ENCODE measurements around the gene MTA1.

Gene MTA1

GRCh38 chr14:105422695-105423487 is 3.3 kb downstream of the MTA1 start:
- FAIRE-seq (no peak), DNase-seq (ENCODE audit: low spot score) (no peak)

GRCh38 chr14:105423488-105424195 is 4.0 kb downstream of the MTA1 start:
- FAIRE-seq (no peak), DNase-seq (ENCODE audit: low spot score) (no peak)

GRCh38 chr14:105424861-105425260 is 5.2 kb downstream of the MTA1 start:
- no peak for FAIRE-seq
- DNase-seq (ENCODE audit: low spot score), result no peak

GRCh38 chr14:105425823-105426247 is 6.2 kb downstream of the MTA1 start:
- DNase-seq (ENCODE audit: low spot score) (no peak), FAIRE-seq (no peak)

- no peak for FAIRE-seq
- no peak for DNase-seq (ENCODE audit: low spot score)
Observed at GRCh38 chr14:105426416-105427130, 6.9 kb downstream of the MTA1 start.

- FAIRE-seq (no peak), DNase-seq (ENCODE audit: low spot score) (no peak)
Observed at GRCh38 chr14:105427412-105427811, 7.8 kb downstream of the MTA1 start.

GRCh38 chr14:105427936-105428485 is 8.4 kb downstream of the MTA1 start:
- DNase-seq (ENCODE audit: low spot score) (no peak), FAIRE-seq (no peak)

- DNase-seq (ENCODE audit: low spot score) (no peak), FAIRE-seq (no peak)
Observed at GRCh38 chr14:105430042-105430441, 10.4 kb downstream of the MTA1 start.

- DNase-seq (ENCODE audit: low spot score), result no peak
- no peak for FAIRE-seq
Observed at GRCh38 chr14:105430565-105430964, 10.9 kb downstream of the MTA1 start.

- DNase-seq (ENCODE audit: low spot score), result no peak
- FAIRE-seq, result no peak
Observed at GRCh38 chr14:105431256-105431655, 11.6 kb downstream of the MTA1 start.

GRCh38 chr14:105432657-105433056 is 13.0 kb downstream of the MTA1 start:
- FAIRE-seq, result no peak
- no peak for DNase-seq (ENCODE audit: low spot score)

- FAIRE-seq, result no peak
Observed at GRCh38 chr14:105433161-105433605, 13.6 kb downstream of the MTA1 start.

GRCh38 chr14:105436402-105436801 is 16.8 kb downstream of the MTA1 start:
- DNase-seq (ENCODE audit: low spot score) (no peak), FAIRE-seq (no peak)

More at GRCh38 chr14:105433161-105433605, 13.6 kb downstream of the MTA1 start:
- no peak for DNase-seq (ENCODE audit: low spot score)

GRCh38 chr14:105436891-105437722 is 17.5 kb downstream of the MTA1 start:
- FAIRE-seq, result no peak
- no peak for DNase-seq (ENCODE audit: low spot score)

GRCh38 chr14:105437723-105438500 is 18.3 kb downstream of the MTA1 start:
- FAIRE-seq, result no peak
- DNase-seq (ENCODE audit: low spot score), result no peak

GRCh38 chr14:105439179-105439578 is 19.6 kb downstream of the MTA1 start:
- DNase-seq (ENCODE audit: low spot score) (no peak), FAIRE-seq (no peak)

- FAIRE-seq (no peak), DNase-seq (ENCODE audit: low spot score) (no peak)
Observed at GRCh38 chr14:105439710-105440553, 20.3 kb downstream of the MTA1 start.

- no peak for DNase-seq (ENCODE audit: low spot score)
- FAIRE-seq, result no peak
Observed at GRCh38 chr14:105440554-105440900, 20.9 kb downstream of the MTA1 start.

- no peak for DNase-seq (ENCODE audit: low spot score)
- no peak for FAIRE-seq
Observed at GRCh38 chr14:105440992-105441391, 21.4 kb downstream of the MTA1 start.

Measured in RCC 7860 (cell line).